ENCODE results near the gene IGSF9B. TPM values are rescaled to one million over a fixed set of nuclear protein-coding genes. Genes with fewer than 3 reads are reported as not detected.
A peak's percentile ranks its signal among the peaks of the same experiment; 100 is the strongest.

Gene IGSF9B
- total RNA-seq, 2 experiments from 2014 or later: 96.3 to 118 TPM

GRCh38 chr11:133916784-133917440 is 39.9 kb downstream of the IGSF9B start:
- H3K27ac Mint-ChIP-seq: no peak overlapping the region
- no peaks in the 10 kb centered on the region for H3K27me3 Mint-ChIP-seq (ENCODE audit: low read depth)
- no peak for ATAC-seq
- H3K4me3 Mint-ChIP-seq: no peak overlapping the region
- no peaks in the 10 kb centered on the region for H3K4me1 Mint-ChIP-seq (ENCODE audit: low read depth)
- DNase-seq: no peak
- POLR2A ChIA-PET: interaction anchor here (1.2 kb wide), 1 partner anchor 9 kb away, joined by 3 read pairs; no protein-coding TSS in a partner anchor
- H3K9me3 Mint-ChIP-seq (ENCODE audit: insufficient read depth): no peaks in the 10 kb centered on the region
- CTCF ChIA-PET: interaction anchor here (3.8 kb wide), 1 partner anchor 11 kb away, joined by 13 read pairs; no protein-coding TSS in a partner anchor
- H3K36me3 Mint-ChIP-seq (ENCODE audit: low read depth): peaks cover 45% of the 10 kb centered on the region

GRCh38 chr11:133913761-133914160 is 43.0 kb downstream of the IGSF9B start:
- ChIA-PET POLR2A (interaction anchor here (0.7 kb wide), 1 partner anchor 575 kb away, joined by 3 read pairs; no protein-coding TSS in a partner anchor), CTCF (no interaction called here)

GRCh38 chr11:133911171-133911570 is 45.6 kb downstream of the IGSF9B start:
- Mint-ChIP-seq H3K4me1 (ENCODE audit: low read depth) (no peaks in the 10 kb centered on the region), H3K36me3 (ENCODE audit: low read depth) (peaks cover 69% of the 10 kb centered on the region), H3K9me3 (ENCODE audit: insufficient read depth) (no peaks in the 10 kb centered on the region), H3K27me3 (ENCODE audit: low read depth) (no peaks in the 10 kb centered on the region), H3K27ac (no peak overlapping the region), H3K4me3 (no peak overlapping the region)
- ATAC-seq (peak; percentile 57), DNase-seq (peak; percentile 42)
- POLR2A ChIA-PET: no interaction called here
- CTCF ChIA-PET: interaction anchor here (0.8 to 1.1 kb wide), 4 partner anchors 11 to 228 kb away, joined by 3 to 4 read pairs (median 3); no protein-coding TSS in a partner anchor

More at GRCh38 chr11:133913761-133914160, 43.0 kb downstream of the IGSF9B start:
- DNase-seq: no peak
- no peaks in the 10 kb centered on the region for H3K4me1 Mint-ChIP-seq (ENCODE audit: low read depth)
- no peaks in the 10 kb centered on the region for H3K9me3 Mint-ChIP-seq (ENCODE audit: insufficient read depth)
- H3K27ac Mint-ChIP-seq: no peak overlapping the region
- H3K36me3 Mint-ChIP-seq (ENCODE audit: low read depth): peaks cover 61% of the 10 kb centered on the region
- no peak for ATAC-seq
- no peak overlapping the region for H3K4me3 Mint-ChIP-seq
- H3K27me3 Mint-ChIP-seq (ENCODE audit: low read depth): no peaks in the 10 kb centered on the region

GRCh38 chr11:133910101-133910500 is 46.7 kb downstream of the IGSF9B start:
- no peaks in the 10 kb centered on the region for H3K9me3 Mint-ChIP-seq (ENCODE audit: insufficient read depth)
- ATAC-seq: no peak
- DNase-seq: no peak
- H3K4me3 Mint-ChIP-seq: no peak overlapping the region
- H3K27me3 Mint-ChIP-seq (ENCODE audit: low read depth): no peaks in the 10 kb centered on the region
- H3K36me3 Mint-ChIP-seq (ENCODE audit: low read depth): peaks cover 77% of the 10 kb centered on the region
- H3K4me1 Mint-ChIP-seq (ENCODE audit: low read depth): no peaks in the 10 kb centered on the region
- no peak overlapping the region for H3K27ac Mint-ChIP-seq
- ChIA-PET CTCF (interaction anchor here (1.1 kb wide), 1 partner anchor 13 kb away, joined by 3 read pairs; no protein-coding TSS in a partner anchor), POLR2A (no interaction called here)

GRCh38 chr11:133908827-133909226 is 47.9 kb downstream of the IGSF9B start:
- ATAC-seq (no peak), DNase-seq (no peak)
- POLR2A ChIA-PET: no interaction called here
- Mint-ChIP-seq H3K4me3 (no peak overlapping the region), H3K27ac (no peak overlapping the region), H3K36me3 (ENCODE audit: low read depth) (peaks cover 81% of the 10 kb centered on the region), H3K9me3 (ENCODE audit: insufficient read depth) (no peaks in the 10 kb centered on the region), H3K4me1 (ENCODE audit: low read depth) (peaks cover 4% of the 10 kb centered on the region), H3K27me3 (ENCODE audit: low read depth) (no peaks in the 10 kb centered on the region)
- CTCF ChIA-PET: no interaction called here

- ATAC-seq: no peak
- no peaks in the 10 kb centered on the region for H3K9me3 Mint-ChIP-seq (ENCODE audit: insufficient read depth)
- no peaks in the 10 kb centered on the region for H3K27me3 Mint-ChIP-seq (ENCODE audit: low read depth)
- DNase-seq: no peak
- ChIA-PET POLR2A (interaction anchor here (1.2 to 1.4 kb wide), 2 partner anchors 9 to 119 kb away, joined by 3 to 4 read pairs; no protein-coding TSS in a partner anchor), CTCF (no interaction called here)
- no peak overlapping the region for H3K27ac Mint-ChIP-seq
- H3K4me1 Mint-ChIP-seq (ENCODE audit: low read depth): peaks cover 4% of the 10 kb centered on the region
- no peak overlapping the region for H3K4me3 Mint-ChIP-seq
- peaks cover 83% of the 10 kb centered on the region for H3K36me3 Mint-ChIP-seq (ENCODE audit: low read depth)
Measured at GRCh38 chr11:133907841-133908241, 48.9 kb downstream of the IGSF9B start.

- H3K27me3 Mint-ChIP-seq (ENCODE audit: low read depth): no peaks in the 10 kb centered on the region
- no peak overlapping the region for H3K4me3 Mint-ChIP-seq
- ATAC-seq (no peak), DNase-seq (no peak)
- H3K9me3 Mint-ChIP-seq (ENCODE audit: insufficient read depth): no peaks in the 10 kb centered on the region
- POLR2A ChIA-PET: interaction anchor here (1.2 to 1.4 kb wide), 2 partner anchors 9 to 120 kb away, joined by 3 to 4 read pairs; no protein-coding TSS in a partner anchor
- H3K27ac Mint-ChIP-seq: no peak overlapping the region
- peaks cover 76% of the 10 kb centered on the region for H3K36me3 Mint-ChIP-seq (ENCODE audit: low read depth)
- CTCF ChIA-PET: no interaction called here
- peaks cover 4% of the 10 kb centered on the region for H3K4me1 Mint-ChIP-seq (ENCODE audit: low read depth)
Measured at GRCh38 chr11:133907216-133907615, 49.6 kb downstream of the IGSF9B start.

GRCh38 chr11:133906746-133907145 is 50.0 kb downstream of the IGSF9B start:
- Mint-ChIP-seq H3K36me3 (ENCODE audit: low read depth) (peaks cover 72% of the 10 kb centered on the region), H3K27me3 (ENCODE audit: low read depth) (no peaks in the 10 kb centered on the region), H3K9me3 (ENCODE audit: insufficient read depth) (no peaks in the 10 kb centered on the region), H3K4me3 (no peak overlapping the region), H3K4me1 (ENCODE audit: low read depth) (peaks cover 4% of the 10 kb centered on the region), H3K27ac (no peak overlapping the region)
- ATAC-seq: no peak
- DNase-seq: no peak
- POLR2A ChIA-PET: interaction anchor here (1.2 kb wide), 1 partner anchor 120 kb away, joined by 4 read pairs; no protein-coding TSS in a partner anchor
- CTCF ChIA-PET: no interaction called here

GRCh38 chr11:133906241-133906640 is 50.5 kb downstream of the IGSF9B start:
- Mint-ChIP-seq H3K27me3 (ENCODE audit: low read depth) (no peaks in the 10 kb centered on the region), H3K4me1 (ENCODE audit: low read depth) (peaks cover 4% of the 10 kb centered on the region), H3K36me3 (ENCODE audit: low read depth) (peaks cover 67% of the 10 kb centered on the region), H3K4me3 (no peak overlapping the region), H3K27ac (no peak overlapping the region), H3K9me3 (ENCODE audit: insufficient read depth) (no peaks in the 10 kb centered on the region)
- ChIA-PET CTCF (no interaction called here), POLR2A (no interaction called here)
- no peak for ATAC-seq
- no peak for DNase-seq

GRCh38 chr11:133905677-133906156 is 51.1 kb downstream of the IGSF9B start:
- ChIA-PET CTCF (no interaction called here), POLR2A (no interaction called here)
- Mint-ChIP-seq H3K9me3 (ENCODE audit: insufficient read depth) (no peaks in the 10 kb centered on the region), H3K27me3 (ENCODE audit: low read depth) (no peaks in the 10 kb centered on the region), H3K4me3 (no peak overlapping the region), H3K36me3 (ENCODE audit: low read depth) (peaks cover 61% of the 10 kb centered on the region), H3K4me1 (ENCODE audit: low read depth) (peaks cover 4% of the 10 kb centered on the region), H3K27ac (no peak overlapping the region)
- ATAC-seq (no peak), DNase-seq (no peak)

GRCh38 chr11:133904818-133905515 is 51.8 kb downstream of the IGSF9B start:
- H3K9me3 Mint-ChIP-seq (ENCODE audit: insufficient read depth): no peaks in the 10 kb centered on the region
- POLR2A ChIA-PET: no interaction called here
- H3K36me3 Mint-ChIP-seq (ENCODE audit: low read depth): peaks cover 57% of the 10 kb centered on the region
- DNase-seq: no peak
- CTCF ChIA-PET: no interaction called here
- no peak for ATAC-seq
- peaks cover 4% of the 10 kb centered on the region for H3K4me1 Mint-ChIP-seq (ENCODE audit: low read depth)
- H3K27ac Mint-ChIP-seq: no peak overlapping the region
- no peaks in the 10 kb centered on the region for H3K27me3 Mint-ChIP-seq (ENCODE audit: low read depth)
- no peak overlapping the region for H3K4me3 Mint-ChIP-seq

All from activated CD8-positive, alpha-beta T cell treated with anti-CD3 and anti-CD28 coated beads, Interleukin-2, amount 10 ng/mL, durations not matched to agents 7 days and 5 days (primary cell).